HG02642 (cell line): ENCODE data around the gene WDR83.
A peak's percentile ranks its signal among the peaks of the same experiment; 100 is the strongest.
"Not testable (repeated sequence)": the region's sequence is repeated elsewhere in the genome, so short reads cannot be mapped to it uniquely, and the experiment has no call there.

ENCODE experiments used
- ATAC-seq: cut with Tn5 transposase; IDR thresholded peaks from one replicate; pipeline ENCODE4 v1.9.1; 2021; ENCODE audit warnings: mild to moderate bottlenecking; ENCODE audit not compliant: unreplicated experiment, poor library complexity

WDR83 gene

DNA sequence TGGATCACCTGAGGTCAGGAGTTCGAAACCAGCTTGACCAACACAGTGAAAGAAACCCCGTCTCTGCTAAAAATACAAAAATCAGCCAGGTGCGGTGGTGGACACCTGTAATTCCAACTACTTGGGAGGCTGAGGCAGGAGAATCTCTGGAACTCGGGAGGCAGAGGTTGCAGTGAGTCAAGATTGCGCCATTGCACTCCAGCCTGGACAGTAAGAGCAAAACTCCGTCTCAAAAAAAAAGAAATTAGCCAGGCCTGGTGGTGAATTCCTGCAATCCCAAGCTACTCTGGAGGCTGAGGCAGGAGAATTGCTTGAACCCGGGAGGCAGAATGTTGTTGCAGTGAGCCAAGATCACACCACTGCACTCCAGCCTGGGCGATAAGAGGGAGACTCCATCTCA lies 42.0 kb downstream of the WDR83 start:
- ATAC-seq, result no peak

DNA sequence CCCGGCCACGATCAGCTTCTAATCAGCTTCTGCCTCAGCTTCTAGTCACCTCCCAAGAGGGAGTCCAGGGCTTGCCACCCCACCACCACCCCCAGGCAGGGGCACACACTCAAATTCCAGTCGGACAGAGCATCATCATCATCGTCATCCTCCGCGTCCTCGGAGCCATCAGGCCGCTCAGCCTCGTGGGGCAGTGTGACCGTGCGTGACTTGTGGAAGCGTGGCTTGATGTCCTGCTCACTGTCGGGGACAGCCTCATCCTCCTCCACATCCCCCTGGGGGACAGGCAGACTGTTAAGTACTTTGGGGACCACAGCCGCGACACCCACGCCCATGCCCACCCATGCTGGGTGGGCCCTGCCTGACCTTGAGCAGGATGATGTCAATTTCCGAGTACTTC lies 44.6 kb downstream of the WDR83 start:
- ATAC-seq, result no peak

DNA sequence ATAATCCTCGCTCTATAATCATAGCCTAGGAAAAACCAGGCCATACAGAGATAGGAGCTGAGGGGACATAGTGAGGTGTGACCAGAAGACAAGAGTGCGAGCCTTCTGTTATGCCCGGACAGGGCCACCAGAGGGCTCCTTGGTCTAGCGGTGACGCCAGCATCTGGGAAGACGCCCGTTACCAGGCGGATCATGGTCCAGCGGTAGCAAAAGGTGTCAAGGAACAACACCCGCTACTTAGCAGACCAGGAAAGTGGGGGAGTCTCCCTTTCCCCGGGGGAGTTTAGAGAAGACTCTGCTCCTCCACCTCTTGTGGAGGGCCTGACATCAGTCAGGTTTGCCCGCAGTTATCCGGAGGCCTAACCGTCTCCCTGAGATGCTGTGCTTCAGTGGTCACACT lies 45.5 kb downstream of the WDR83 start:
- not testable (repeated sequence) for ATAC-seq

DNA sequence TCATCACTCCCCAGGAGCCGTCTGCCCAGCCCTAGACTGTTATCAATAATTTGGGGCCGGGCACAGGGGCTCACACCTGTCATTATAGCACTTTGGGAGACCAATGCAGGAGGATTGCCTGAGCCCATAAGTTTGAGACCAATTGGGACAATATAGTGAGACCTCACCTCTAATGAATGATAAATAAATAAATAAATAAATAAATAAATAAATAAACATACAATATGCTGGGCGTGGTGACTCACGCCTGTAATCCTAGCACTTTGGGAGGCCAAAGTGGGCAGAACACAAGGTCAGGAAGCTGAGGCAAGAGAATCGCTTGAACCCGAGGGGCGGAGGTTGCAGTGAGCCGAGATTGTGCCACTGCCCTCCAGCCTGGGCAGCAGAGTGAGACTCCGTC lies 46.7 kb downstream of the WDR83 start:
- not testable (repeated sequence) for ATAC-seq

DNA sequence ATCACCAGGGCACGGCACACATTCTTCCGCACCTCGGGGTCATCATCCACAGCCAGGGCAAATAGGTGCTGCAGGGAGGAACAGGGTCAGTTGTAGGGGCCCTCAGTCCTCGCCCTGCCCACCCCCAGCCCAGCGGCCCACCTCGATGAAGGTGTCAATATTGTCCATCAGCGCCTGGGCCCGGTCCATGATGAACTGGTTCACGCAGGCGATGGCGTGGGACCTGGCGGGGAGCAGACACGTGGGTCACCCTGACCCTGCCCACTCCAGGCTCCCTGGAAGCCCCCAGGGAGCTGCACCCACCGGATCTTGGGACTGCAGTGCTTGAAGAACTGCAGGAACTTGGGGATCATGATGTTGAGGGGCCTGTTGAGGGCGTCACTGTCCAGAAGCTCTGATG lies 48.5 kb downstream of the WDR83 start:
- ATAC-seq, result no peak

DNA sequence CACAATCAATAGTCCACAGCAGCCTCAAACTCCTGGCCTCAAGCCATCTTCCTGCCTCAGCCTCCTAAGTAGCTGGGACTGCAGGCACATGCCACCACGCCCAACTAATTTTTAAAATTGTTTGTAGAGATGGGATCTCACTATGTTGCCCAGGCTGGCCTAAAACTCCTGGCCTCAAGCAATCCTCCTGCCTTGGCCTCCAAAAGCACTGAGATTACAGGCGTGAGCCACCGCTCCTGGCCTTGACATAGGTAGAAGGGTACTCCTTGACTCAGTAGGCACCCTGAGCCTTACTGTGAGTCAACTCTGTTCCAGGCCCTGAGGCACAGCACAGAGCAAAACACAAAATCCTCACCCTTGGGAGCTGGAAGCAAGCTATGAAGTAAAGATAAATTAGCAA lies 49.3 kb downstream of the WDR83 start:
- no peak for ATAC-seq

DNA sequence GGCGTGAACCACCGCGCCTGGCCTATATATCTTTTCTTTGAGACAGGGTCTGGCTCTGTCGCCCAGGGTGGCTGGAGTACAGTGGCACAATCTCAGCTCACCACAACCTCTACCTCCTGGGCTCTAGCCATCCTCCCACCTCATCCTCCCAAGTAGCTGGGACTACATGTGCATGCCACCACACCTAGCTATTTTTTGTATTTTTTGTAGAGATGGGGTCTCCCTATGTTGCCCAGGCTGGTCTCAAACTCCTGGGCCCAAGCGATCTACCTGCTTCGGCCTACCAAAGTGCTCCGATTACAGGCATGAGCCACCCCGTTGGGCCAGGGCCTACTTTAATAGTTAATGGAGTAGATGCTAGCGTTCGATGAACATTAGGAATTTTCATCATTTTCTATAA lies 53.7 kb downstream of the WDR83 start:
- ATAC-seq, result no peak

DNA sequence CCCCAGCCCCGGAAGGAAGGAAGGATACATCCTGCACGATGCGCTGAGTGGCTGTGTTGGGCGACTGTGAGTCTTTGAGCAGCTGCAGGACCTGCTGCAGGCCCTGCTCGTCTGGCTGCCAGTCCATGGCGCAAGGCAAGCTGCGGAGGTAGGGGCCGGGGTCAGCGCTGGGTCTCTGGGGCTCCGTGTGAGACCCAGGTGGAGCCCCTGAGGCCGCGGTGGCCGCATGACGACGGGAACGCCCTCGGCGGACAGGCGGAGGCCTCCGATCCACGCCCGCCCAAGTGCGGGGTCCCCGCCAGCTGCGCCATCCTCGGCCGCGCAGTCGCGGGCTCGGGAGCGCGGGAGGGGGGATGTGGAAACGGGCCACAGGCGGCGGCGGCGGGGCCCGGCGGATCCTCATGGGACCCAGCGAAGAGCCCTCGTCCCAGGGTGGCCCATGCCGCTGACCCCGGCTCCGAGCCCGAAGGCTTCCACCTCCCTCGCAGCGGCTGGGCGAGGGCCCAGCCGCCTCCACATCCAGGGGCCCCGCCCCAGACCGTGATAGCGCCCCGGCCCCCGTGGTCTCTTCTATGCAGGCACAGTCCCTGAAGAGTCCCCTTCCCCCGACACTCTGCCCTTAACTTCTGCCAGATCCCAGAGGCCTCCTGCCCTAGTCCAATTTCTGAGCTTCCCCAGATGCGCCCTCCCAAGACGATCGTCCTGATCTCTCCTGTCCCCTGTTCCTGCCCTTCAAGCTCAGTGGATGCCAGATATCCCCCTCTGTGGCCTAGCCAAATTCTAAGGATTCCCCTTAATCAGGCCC lies 54.4 kb downstream of the WDR83 start:
- no peak for ATAC-seq

DNA sequence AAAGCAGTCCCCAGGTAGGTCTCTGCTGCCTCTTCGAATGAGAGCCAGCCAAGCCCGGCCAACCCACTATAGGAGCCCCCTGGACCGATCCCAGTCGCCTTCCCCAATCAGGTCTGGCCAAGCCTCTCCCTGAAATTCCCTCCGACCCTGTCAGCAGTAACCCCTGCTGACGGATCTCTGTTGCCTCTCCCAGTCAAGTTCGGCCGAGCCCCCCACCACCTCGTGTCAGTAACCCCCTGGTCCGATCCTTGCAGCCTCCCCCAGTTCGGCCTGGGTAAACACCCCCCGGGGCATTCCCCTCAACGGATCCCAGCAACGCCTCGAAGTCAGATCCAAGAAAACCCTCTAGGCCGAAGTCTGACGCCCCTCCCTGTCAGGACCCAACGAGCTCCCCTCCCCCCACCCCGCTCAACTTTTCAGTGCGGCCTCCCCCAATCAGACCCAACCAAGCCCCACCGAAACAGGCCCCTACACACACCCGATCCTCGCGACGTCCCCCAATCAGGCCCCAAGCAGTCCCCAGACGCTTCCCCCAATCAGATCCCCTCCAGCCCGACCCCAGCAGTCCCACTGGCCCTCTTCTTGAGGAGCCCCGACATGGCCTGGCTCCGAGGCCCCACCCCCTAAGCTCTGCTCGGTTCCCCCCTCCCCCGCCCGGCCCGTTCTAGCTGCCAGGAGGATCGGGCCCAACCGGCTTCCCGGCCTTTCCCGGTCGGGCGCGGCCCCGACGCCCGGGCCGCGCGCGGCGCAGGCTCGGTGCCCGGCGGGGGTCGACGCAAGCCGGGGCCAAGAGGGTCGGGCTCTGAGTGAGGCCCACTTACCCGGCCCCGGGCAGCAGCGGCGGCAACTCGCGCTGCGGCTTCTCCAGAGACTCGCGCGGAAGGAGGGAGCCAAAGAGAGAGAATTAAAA lies 55.3 kb downstream of the WDR83 start:
- ATAC-seq, result peak; percentile 20

DNA sequence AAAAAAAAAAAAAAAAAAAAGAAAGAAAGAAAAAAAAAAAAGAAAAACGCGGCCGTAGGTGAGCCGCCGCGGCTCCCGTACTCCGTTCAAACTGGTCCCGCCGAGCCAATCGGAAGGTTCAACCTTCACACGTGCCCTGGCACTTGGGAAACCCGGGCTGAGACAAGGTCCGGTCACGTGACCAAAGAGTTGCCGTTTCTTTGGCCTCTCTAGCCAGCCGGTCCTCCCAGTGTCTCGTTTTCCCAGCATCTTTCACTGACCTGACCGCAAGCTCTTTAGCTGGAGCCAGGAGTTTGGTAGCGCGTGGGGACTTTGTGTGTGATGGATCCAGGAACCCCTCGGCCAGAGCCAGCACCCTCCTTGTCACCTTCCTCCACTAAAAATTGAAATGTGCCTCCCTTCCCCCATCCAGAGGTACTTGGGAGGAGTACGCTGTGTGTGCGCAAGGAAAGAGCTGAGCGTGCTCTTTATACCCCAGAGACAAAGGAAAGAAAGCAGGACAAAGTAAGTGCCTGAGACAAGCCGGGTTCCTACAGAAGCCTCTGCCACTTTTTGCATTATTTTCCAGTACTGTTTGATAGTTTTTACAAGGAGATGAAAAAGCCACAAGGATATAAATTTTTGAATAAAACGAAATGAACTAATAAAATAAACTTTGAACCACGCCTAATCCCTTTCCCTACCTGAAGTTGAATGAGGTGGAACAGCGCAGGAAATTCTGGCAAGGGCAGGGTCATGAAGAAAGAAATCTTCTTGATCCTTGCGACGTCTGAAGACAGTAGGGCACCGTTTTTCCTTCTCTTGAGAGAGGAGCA lies 56.2 kb downstream of the WDR83 start:
- ATAC-seq, result peak; percentile 83

DNA sequence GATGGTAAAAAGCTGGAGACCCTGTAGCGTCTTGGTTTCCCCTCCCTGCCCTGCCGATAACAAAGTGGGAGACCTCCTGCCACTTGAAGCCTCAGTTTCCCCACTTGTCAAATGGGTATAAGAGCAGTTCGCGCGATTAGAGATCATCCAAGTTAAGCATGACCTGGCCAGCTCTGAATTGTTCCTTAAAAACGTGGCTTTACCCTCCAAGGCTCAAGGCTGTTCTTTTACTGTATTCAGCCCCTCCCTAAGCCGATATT lies 56.7 kb downstream of the WDR83 start:
- no peak for ATAC-seq

DNA sequence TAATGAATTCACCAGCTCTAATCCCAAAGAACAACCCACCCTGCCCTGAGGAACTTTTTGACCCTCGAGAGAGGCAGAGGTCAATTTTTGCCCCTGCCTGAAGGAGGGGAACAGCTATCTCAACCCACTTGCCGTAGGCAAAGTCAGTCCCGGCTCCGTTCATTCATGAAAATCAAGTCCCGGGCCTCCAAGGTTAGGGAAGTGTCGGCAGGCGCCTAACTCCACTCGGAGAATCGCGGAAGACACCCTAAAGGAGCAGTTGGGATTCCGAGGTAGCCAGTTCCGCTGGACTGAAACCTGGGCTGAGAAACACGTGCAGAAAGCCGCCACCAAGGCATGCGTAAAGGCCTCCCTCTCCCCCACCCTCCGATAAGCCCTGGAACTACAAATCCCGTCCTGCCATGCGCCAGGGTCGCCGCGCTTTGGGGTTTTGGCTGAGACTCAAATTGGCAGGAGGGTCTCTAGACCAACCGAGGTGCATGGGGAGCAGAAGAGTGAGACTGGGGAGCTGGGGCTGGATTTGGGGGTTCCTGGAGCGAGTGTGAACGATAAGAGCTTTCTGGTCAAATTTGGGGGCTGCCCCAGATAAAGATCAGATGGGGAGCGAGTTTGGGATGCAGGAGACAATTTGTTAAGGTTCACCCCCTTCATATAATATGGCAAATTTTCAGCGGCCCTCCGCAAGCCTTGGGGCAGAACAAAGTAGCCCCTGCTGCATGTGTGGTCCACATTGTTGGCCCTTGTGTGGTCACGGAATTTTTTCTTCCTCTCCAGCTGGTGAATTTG lies 57.2 kb downstream of the WDR83 start, which contains the start of gene TNPO2:
TNPO2 (minus strand) TSS at position 292 of the 786 bp plus-strand sequence. CDS start 2,955 bp downstream, outside the sequence.
- peak; percentile 28 for ATAC-seq
